Colonic mucosa (tissue), 4 donors: ENCODE data around the gene PRSS3. TPM values are rescaled to one million over a fixed set of nuclear protein-coding genes. Genes with fewer than 3 reads are reported as not detected.
"Not testable (repeated sequence)": the region's sequence is repeated elsewhere in the genome, so short reads cannot be mapped to it uniquely, and the experiment has no call there.

Source experiments
- DNase-seq: peaks from one replicate; pipeline ENCODE4 v3.0.0-alpha.2; 2020
- H3K27ac ChIP-seq: fragments of 200-600 bp; one replicate; pipeline ENCODE4 v1.8.0; 2021
- H3K27me3 ChIP-seq: fragments of 200-600 bp; one replicate; pipeline ENCODE4 v1.8.0; 2021
- H3K36me3 ChIP-seq: fragments of 200-600 bp; one replicate; pipeline ENCODE4 v1.8.0; 2021
- H3K4me1 ChIP-seq: fragments of 200-600 bp; one replicate; pipeline ENCODE4 v1.8.0; 2021; ENCODE audit warnings: mild to moderate bottlenecking
- H3K4me3 ChIP-seq: fragments of 200-600 bp; one replicate; pipeline ENCODE4 v1.8.0; 2021
- H3K9ac ChIP-seq, 2 donors: one replicate each; pipeline ENCODE4 v1.7.0; 2013; ENCODE audit warnings: control low read depth in 2 of 2, low read depth in 2 of 2, low read length in 2 of 2
- H3K9me3 ChIP-seq: fragments of 200-600 bp; one replicate; pipeline ENCODE4 v1.8.0; 2021
- intact Hi-C: fragments of 100-400 bp; cut with DNase I; formaldehyde crosslinking; loops from one replicate; pipeline ENCODE4 v1.14.1; 2022
- total RNA-seq, 2 donors: library from RNA; stranded (reverse); fragmentation: NEBNext Ultra II Directional in 1 of 2; extraction: Animal tissue kit (Norgen Biotek cat#: 25700) in 1 of 2; gene quantifications; one replicate each; pipeline ENCODE4 v1.2.1, GENCODE V29; 2021
- TF ChIP-seq, protein P1 (sequence below): fragments of 200-600 bp; IDR thresholded peaks from one replicate; pipeline ENCODE4 v1.8.0; 2022; ENCODE audit warnings: antibody characterized with exemption, mild to moderate bottlenecking
- donor health status: healthy.
- donor health status: DM: no; HTN: no; CAD: no.
- donor health status: DM: no; HTN: no; CAD: no.

PRSS3 gene
- total RNA-seq, 2 donors from 2014 or later: 148 to 191 TPM

DNA sequence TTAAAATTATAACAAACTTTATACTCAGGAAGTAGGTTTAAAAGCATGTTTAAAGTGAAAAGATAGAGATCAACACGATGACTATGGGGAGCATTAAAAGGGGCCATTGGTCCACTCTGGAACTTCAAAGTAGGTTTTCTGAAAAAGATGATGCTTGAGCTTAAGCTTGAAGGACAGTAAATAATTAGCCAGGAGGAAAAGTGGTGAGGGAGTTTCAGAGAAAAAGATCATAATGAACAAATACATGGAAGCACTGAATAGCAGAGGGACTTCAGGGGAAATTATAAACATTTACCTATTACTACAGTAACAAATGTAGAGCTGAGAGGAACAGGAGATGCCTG lies 13.6 kb downstream of the PRSS3 start:
- H3K27me3 ChIP-seq, H3K36me3 ChIP-seq, H3K9me3 ChIP-seq, intact Hi-C loops, DNase-seq, H3K9ac ChIP-seq, H3K4me3 ChIP-seq, H3K27ac ChIP-seq, H3K4me1 ChIP-seq: not testable (repeated sequence)

DNA sequence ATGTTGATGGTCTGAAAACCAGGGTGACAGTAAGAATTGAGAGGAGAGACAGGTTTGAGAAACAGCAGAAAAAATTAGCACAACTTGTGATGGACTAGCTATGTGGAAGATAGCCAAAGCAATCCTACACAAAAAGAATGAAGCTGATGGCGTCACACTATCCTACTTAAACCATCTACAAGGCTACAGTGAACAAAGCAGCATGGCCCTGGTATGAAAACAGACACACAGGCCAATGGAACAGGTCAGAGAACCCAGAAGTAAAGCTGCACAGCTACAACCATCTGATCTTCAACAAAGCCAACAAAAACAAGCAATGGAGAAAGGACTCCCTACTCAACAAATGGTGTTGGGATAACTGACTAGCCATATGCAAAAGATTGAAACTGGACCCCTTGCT lies 14.1 kb downstream of the PRSS3 start:
- TF ChIP-seq, protein P1, sequence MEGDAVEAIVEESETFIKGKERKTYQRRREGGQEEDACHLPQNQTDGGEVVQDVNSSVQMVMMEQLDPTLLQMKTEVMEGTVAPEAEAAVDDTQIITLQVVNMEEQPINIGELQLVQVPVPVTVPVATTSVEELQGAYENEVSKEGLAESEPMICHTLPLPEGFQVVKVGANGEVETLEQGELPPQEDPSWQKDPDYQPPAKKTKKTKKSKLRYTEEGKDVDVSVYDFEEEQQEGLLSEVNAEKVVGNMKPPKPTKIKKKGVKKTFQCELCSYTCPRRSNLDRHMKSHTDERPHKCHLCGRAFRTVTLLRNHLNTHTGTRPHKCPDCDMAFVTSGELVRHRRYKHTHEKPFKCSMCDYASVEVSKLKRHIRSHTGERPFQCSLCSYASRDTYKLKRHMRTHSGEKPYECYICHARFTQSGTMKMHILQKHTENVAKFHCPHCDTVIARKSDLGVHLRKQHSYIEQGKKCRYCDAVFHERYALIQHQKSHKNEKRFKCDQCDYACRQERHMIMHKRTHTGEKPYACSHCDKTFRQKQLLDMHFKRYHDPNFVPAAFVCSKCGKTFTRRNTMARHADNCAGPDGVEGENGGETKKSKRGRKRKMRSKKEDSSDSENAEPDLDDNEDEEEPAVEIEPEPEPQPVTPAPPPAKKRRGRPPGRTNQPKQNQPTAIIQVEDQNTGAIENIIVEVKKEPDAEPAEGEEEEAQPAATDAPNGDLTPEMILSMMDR: no peak
- H3K4me1 ChIP-seq: peaks cover 3% of the 10 kb centered on the region
- H3K9me3 ChIP-seq: no peaks in the 10 kb centered on the region
- peak; percentile 2 for DNase-seq
- no peak overlapping the region for H3K9ac ChIP-seq
- no peak overlapping the region for H3K27ac ChIP-seq
- H3K36me3 ChIP-seq: no peaks in the 10 kb centered on the region
- no peaks in the 10 kb centered on the region for H3K27me3 ChIP-seq
- no peak overlapping the region for H3K4me3 ChIP-seq
- intact Hi-C loops: no loop called here

DNA sequence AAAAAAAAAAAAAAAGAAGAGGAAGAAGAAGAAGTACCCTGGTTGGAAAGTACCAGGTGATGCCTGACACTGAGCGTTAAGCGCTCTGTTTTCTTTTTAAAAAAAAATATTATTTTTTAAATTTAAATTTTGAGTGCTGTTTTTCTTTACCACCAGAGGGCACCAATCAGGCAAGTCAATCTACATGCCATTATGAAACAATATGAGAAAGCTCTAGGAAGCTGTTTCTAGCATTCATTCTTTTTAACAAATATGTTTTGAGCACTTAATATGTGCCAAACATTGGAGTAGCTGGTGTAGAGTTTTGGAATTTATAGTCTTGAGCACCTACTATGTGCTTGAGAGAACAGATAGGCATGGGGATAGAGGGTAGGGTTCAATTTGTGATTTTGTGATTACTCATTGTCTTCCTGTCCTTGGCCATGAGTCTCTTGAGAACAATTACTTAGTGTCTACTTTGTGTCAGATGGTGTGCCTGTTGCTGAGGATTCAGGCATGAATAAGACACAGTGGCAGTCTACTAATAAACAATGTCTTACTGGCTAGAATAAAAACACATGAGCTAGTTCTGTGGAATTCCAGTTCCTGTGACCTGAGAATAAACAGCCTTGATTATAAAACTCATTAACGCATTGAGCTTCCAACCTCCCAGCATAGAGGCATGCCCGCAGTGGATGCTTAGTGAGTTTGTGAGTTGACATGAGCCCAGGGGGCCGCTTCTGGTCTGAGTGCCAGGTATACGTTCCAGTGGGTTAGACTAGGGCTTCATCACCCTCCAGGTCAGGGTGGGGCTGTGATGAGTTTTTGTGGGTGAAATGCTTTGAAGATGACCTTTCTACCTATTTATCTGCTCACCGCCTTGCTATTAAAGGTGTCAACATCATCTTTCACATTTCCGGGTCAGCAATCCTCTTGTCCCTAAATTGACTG lies 18.6 kb downstream of the PRSS3 start:
- Histone ChIP-seq H3K4me1 (peaks cover 3% of the 10 kb centered on the region), H3K9ac (no peak overlapping the region), H3K36me3 (no peaks in the 10 kb centered on the region), H3K27ac (no peak overlapping the region), H3K9me3 (no peaks in the 10 kb centered on the region), H3K27me3 (no peaks in the 10 kb centered on the region), H3K4me3 (no peak overlapping the region)
- TF ChIP-seq, protein P1: peak; percentile 66
- intact Hi-C loops: loop anchor here (2.0 kb wide), 1 partner anchor 39 kb away; no protein-coding TSS in a partner anchor
- DNase-seq: no peak

DNA sequence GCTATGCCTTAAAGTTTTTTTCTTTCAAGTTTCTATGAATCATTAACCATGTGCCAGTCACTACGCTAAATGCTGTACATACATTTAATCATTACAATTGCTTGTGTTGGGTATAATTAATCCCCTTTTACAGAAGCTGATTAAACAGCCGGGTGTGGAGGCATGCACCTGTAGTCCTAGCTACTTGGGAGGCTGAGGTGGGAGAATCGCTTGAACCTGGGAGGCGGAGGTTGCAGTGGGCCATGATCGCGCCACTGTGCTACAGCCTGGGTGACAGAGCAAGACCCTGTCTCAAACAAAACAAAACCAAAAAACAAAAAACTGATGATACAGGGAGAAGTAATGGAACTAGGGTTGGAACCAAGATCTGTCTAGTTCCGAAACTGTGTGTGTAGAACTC lies 20.4 kb downstream of the PRSS3 start:
- intact Hi-C loops: loop anchor here (2.0 kb wide), 1 partner anchor 37 kb away; no protein-coding TSS in a partner anchor

DNA sequence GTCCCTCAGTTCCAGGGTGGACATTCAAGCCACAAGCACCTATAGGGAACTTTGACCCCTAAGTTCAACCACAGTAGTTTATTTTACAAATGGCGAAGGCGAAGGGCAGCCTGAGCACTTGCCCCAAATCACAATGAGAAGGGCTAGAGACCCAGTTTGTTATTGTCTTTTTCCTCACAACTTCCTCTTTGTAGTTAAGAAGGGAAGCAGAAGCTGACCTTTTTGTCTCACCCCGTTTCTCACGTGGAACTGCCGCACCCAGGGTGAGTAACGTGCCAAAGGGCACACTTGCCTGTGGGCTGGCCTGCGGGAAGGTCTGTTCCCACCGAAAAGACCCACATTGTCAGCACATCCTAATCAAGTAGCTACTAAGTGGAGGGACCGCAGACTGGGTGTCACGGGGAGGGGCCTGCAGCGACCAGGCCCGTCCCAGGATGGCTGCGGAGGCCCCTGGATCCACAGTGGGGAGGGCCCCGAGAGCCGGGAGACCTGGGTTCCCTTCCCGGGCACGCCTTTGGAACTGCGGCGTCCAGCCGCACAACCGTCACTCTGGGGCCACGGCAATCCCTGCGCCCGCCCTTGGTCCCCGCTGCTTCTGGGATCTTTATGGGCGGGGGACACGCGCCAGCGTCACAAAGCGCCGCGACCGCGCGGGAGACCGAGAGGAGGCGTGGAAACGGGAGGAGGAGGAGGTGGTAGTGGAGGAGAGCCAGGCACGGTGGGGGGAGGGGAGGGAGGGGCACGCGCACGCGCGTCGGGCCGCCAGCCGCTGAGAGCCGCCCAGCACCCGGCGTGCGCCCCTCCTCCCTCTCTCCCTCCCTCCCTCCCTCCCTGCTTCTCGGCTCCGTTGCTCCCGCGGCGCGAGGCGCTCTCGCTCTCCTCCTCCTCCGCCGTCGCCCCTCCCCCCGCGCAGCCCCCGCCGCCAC lies 21.2 kb downstream of the PRSS3 start, which contains the start of gene UBE2R2:
UBE2R2 (plus strand) TSS at position 834 of the 926 bp plus-strand sequence. CDS start 598 bp downstream, outside the sequence.
- Histone ChIP-seq H3K4me1 (peaks cover 10% of the 10 kb centered on the region), H3K27ac (peak within 1 kb of the TSS; percentile 99), H3K27me3 (no peaks in the 10 kb centered on the region), H3K4me3 (peak within 1 kb of the TSS; percentile 83), H3K9ac (peak within 1 kb of the TSS; percentile 96 to 98), H3K9me3 (no peaks in the 10 kb centered on the region), H3K36me3 (no peaks in the 10 kb centered on the region)
- TF ChIP-seq, protein P1: no peak
- DNase-seq: peak; percentile 95
- intact Hi-C loops: no loop called here

More for the DNA sequence above, 20.4 kb downstream of the PRSS3 start:
- no peak for DNase-seq
- Histone ChIP-seq H3K4me1 (peaks cover 10% of the 10 kb centered on the region), H3K36me3 (no peaks in the 10 kb centered on the region), H3K9ac (peak overlapping the region in 1 of 2 donors; percentile 96), H3K9me3 (no peaks in the 10 kb centered on the region), H3K27ac (peak overlapping the region; percentile 99), H3K27me3 (no peaks in the 10 kb centered on the region), H3K4me3 (no peak overlapping the region)
- TF ChIP-seq, protein P1: no peak
